ENCODE data around the gene ARL6IP6.

GRCh38 chr2:152715112-152715511 is 3.3 kb upstream of the ARL6IP6 start:
- TF ChIP-seq EZH2 (IDR thresholded peaks at IDR 0.05; ENCODE audit: insufficient read depth, poor library complexity, severe bottlenecking) (no peak), EZH2phosphoT487 (IDR thresholded peaks at IDR 0.05; ENCODE audit: insufficient read depth, low read depth) (no peak)
